Activated CD8-positive, alpha-beta memory T cell treated with anti-CD3 and anti-CD28 coated beads, Interleukin-2, amount 50 U/mL, for 48 hours (primary cell): Measurements from ENCODE around the gene DNAJC1.
"Not testable (repeated sequence)": the region's sequence is repeated elsewhere in the genome, so short reads cannot be mapped to it uniquely, and the experiment has no call there.

Experiments used
- DNase-seq: peaks from one replicate; pipeline ENCODE4 v3.0.0-alpha.2; 2020

The DNAJC1 gene

DNA sequence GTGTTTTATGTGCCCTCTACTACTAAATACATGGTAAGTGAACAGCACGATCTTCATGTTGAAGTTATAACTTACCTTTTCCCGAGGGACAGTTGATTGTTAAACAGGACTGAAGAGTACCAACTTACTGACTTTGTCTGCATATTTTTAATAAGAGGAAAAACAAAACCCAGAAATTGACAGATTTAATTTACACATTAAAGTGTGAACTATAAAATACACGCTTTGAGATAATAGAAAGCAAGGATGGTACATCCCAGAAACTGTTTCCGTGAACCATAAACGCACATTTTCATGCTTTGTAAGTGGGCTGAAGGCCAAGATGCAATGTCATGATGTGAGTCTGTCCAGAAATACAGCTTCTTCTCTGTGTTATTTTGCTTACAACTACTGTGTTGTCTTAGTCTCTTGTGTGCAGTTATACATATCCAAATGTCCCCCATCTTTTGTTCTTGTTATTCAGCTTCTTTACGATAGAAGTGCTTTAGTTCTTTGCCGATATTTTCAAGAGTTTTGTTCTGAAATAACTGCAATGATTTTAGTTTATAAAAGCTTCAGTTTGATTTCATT, 279.4 kb downstream of the DNAJC1 start:
- DNase-seq: no peak

DNA sequence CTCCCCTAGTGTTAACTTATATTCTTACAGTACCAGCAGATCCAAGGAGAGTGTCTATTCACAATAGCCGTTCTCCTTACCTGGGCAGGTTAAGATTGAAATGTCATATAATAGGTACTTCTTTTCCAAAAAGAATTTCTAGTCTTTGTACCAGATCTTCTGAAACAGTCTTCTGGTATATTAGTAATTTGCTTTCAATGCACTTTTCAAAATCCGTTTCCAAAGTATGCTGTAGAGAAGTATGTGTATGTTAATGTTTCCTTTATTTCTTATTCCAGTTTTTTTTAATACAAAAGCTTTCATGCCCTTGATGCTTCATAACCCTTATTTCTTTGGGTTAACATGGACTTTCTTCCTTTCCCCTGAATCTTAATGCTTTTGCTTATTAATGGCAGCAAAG, 281.3 kb downstream of the DNAJC1 start:
- no peak for DNase-seq

DNA sequence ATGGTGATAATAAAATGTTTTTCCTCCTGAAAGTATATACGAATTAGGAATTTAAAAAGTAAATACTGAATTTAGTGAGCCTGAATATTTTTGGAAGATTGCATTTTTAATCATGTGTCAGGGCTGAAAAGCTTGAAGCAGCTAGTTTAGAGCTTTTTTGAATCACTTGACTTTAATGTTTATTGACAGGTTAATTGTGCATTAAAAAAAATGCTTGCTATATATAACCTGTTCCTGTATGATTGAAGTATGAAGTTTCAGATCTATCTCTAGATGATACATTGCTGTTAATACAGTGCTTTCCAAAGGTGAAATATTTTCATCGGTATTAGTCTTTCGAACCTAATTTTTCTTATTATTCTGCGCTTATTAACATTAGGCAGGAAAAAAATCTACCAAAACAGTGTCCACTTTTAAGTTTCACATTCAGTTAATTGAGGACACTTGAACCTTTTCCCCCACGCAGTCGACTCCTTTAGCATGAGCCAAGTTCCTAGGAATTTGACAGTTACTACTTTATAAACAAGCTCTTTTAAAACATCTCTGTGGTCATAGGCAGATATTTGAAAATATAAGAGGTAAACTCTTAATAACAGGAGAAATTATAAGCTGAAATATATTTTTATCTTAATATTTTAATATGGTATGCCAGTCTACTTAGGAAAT, 282.4 kb downstream of the DNAJC1 start:
- no peak for DNase-seq

DNA sequence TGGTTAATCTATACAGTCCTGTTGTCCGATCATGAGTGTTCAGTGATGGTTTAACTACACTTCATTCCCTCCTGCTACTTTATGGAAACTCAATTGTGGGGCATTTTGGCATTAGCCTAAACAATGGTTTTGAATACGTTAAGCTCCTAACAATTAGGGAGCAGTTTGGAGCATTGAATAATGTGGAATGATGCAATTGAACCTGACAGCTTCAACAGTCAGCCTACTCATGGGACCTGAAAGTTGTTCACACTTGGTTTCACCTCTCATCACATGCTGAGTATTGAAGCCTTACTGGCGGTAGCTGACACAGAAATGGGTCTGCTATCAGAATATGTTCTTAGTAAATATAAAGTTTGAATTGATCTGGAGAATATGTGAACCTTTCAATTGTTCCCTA, 283.4 kb downstream of the DNAJC1 start:
- no peak for DNase-seq

DNA sequence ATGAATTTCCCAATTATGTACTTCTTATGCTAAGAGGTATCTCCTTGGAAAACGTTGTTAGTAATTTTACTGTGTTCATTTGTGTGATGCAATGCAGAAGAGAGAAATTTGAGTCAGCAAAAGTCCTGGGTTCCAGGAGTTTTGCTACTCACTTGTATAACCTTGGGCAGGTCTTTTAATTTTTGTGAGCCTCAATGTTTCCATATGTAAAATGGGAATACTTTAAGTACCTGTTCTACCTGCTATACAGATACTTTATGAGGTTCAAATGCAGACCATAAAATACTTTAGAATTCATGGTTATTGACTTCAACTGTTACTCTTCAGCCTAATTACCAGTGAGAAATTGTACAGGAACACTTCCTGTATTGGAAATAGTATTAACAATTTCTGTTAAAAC, 284.0 kb downstream of the DNAJC1 start:
- no peak for DNase-seq

DNA sequence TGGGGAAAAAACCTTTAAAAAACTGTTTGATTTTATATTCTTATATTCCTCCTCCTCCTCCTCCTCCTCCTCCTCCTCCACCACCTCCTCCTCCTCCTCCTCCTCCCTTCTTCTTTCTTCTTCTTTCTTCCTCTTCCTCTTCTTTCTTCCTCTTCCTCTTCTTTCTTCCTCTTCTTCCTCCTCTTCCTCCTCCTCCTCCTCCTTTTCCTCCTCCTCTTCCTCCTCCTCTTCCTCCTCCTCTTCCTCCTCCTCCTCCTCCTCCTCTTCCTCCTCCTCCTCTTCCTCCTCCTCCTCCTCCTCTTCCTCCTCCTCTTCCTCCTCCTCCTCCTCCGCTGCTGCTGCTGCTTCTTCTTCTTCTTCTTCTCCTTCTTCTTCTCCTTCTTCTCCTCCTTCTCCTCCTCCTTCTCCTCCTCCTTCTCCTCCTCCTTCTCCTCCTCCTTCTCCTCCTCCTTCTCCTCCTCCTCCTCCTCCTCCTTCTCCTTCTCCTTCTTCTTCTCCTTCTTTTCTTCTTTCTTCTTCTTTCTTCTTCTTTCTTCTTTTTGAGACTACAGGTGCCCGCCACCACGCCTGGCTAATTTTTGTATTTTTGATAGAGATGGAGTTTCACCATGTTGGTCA, 286.0 kb downstream of the DNAJC1 start:
- DNase-seq: not testable (repeated sequence)

DNA sequence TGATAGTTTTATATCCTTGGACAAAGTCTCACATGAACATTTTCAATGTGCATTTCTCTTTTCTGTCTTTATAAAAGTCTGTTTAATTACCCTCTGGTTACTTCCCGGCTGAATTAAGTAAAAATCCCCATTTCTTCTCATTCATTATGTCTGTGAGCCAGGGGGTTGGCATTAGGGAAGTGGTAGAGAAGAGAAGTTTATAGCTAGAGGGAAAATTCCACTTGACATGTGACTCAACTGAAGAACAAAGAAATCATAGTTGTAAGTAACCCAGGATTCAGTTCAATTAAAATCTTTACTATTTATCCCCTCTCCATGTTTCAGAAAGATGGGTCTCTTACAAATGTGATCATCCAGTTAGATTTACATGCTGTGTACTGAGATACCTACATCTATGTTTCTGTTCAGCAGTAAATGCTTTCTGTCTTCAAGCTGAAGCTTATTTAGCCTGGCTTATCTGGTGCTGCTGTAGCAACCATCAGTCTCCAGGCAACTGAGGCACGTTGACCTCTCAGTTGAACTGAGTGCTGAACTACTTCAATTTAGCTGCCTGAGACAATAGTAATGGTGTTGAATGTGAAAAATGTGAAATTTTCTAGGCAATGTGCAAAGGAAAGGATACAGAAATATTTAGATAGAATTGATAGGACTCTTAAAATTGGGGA, 287.9 kb downstream of the DNAJC1 start:
- DNase-seq: no peak

DNA sequence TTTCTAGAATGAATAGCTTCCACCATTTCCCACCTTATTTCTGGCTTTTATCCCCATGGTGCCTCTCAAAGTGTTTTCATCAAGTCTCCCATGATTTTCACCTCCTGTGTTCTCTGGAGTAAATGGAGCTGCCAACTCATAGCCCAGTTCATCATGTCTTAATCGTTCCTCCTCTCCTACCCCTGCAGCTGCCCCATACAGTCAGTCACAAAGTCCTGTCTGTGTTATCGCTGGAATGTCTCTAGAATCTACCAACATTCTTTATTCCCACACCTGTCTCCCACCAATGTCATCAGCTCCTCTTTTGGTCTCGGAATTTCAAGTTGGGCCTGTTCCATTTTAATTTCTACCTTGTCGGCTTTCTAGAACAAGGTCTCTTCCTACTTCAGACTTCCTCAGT, 290.6 kb downstream of the DNAJC1 start:
- DNase-seq: no peak

DNA sequence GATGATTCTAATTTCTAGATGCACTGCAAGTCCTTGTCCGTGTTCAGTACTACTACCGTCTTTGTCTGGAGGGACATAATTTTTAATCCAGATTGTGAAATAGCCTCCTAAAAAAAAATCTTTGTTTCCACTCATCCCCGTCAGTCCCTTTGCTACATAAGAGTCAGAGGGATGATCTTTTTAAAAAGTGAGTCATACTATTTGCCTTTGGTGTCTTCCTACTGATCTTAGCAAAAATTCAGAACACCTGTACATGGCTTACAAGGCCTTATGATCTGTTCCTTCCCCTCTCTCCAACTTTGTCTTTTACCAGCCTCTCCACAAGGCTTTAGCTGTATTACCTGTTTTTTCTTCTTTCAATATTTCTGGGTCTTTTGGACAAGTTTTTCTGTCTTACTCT, 296.0 kb downstream of the DNAJC1 start:
- no peak for DNase-seq
